Measurements from ENCODE around the gene SMAD3. TPM values are rescaled to one million over a fixed set of nuclear protein-coding genes. Genes with fewer than 3 reads are reported as not detected.

Gene SMAD3
- total and polyA plus RNA-seq, 2 of the 8 experiments (the other 6 are each of a cell fraction or from before 2014, with no cell fraction given) = 10.1 to 12.4 TPM

DNA sequence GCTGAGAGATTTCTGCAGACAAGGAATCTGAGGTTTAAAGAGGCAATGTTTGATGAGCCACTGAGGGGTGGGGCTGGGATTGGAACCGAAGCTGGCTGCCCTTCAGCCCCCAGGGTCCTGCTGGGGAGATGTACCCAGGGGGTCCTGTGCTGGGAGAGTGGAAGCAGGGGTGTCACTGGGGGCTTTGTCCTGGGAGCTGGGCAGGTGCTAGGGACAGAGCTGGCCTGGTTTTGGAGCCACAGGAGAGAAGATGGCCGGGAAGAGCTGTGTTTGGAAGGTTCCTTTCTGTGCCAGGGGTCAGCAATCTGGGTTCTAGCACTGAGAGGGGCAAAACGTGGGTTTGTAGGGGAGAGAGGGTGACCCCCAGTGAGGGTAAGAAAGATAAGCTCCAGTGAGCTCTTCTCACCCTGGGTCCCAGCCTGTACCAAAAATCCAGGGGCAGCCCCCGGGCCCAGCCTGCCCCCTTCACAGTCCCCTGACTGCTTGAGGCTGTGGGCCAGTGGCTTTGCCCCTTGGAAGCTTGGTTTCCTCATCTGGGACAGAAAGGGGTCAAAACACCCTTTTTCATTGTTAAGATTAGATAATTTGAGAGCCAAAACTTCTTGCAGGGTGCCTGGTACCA lies 69.6 kb downstream of the SMAD3 start:
- H3K9me3 ChIP-seq (ENCODE audit: insufficient read depth in 2 of 2, low read depth in 1 of 2, low read length in 1 of 2) = no peaks in the 10 kb centered on the region
- H3K23me2 ChIP-seq (ENCODE audit: low read depth, low read length) = no peaks in the 10 kb centered on the region
- H3K79me1 ChIP-seq (ENCODE audit: low read depth, low read length) = peaks cover 2% of the 10 kb centered on the region; the same call in 1 of the 2 replicates
- H4K5ac ChIP-seq (ENCODE audit: insufficient read length, low read depth, low read length) = no peak overlapping the region
- POLR2A ChIA-PET (ENCODE audit: partially characterized antibody) = interaction anchor here (0.6 to 1.3 kb wide), 3 partner anchors 11 to 61 kb away, joined by 3 to 5 read pairs (median 3); no protein-coding TSS in a partner anchor
- peak overlapping the region; percentile 72 for H4K8ac ChIP-seq (ENCODE audit: extremely low read depth, insufficient read depth, low read length)
- H2BK15ac ChIP-seq (ENCODE audit: low read length) = no peak overlapping the region
- H4K20me1 ChIP-seq (replicated peaks in 1 of 2; ENCODE audit: control insufficient read depth in 1 of 2, insufficient read depth in 2 of 2, low read length in 2 of 2) = peaks cover 0 to 2% of the 10 kb centered on the region in 2 experiments
- no peak overlapping the region for H3K23ac ChIP-seq (ENCODE audit: insufficient read length)
- H3K9ac ChIP-seq (replicated peaks in 1 of 4; ENCODE audit: extremely low read depth in 1 of 4, low read depth in 3 of 4, low read length in 3 of 4) = no peak overlapping the region; a peak in 2 of 7 replicates
- H2AFZ ChIP-seq (ENCODE audit: low read length) = no peak overlapping the region
- H3K27ac ChIP-seq (ENCODE audit: low read depth, low read length) = no peak overlapping the region
- H3K4ac ChIP-seq (replicated peaks; ENCODE audit: insufficient read length, low read depth, low read length) = no peak overlapping the region
- DNase-seq (ENCODE audit: low read depth in 1 of 2, low spot score in 2 of 2) (no peak), FAIRE-seq (no peak)
- H2BK20ac ChIP-seq (ENCODE audit: low read length) = no peak overlapping the region
- peaks cover 6 to 35% (median 18%) of the 10 kb centered on the region in 4 experiments for H3K4me1 ChIP-seq (replicated peaks in 1 of 4; ENCODE audit: control insufficient read depth in 3 of 4, insufficient read depth in 4 of 4, low read length in 3 of 4)
- H3K79me2 ChIP-seq (ENCODE audit: control insufficient read depth in 1 of 2, insufficient read depth in 2 of 2, low read length in 2 of 2) = no peaks in the 10 kb centered on the region
- no peak overlapping the region for H2BK5ac ChIP-seq (ENCODE audit: low read depth, low read length)
- CTCF ChIA-PET (ENCODE audit: partially characterized antibody) = interaction anchor here (0.6 to 1.5 kb wide), 4 partner anchors 12 to 272 kb away, joined by 3 to 4 read pairs (median 3); no protein-coding TSS in a partner anchor
- no peak overlapping the region for H4K91ac ChIP-seq (replicated peaks; ENCODE audit: insufficient read length, low read length)
- H3K27me3 ChIP-seq (replicated peaks in 1 of 4; ENCODE audit: control insufficient read depth in 3 of 4, extremely low read depth in 1 of 4, insufficient read depth in 3 of 4, low read length in 3 of 4) = no peaks in the 10 kb centered on the region
- TF ChIP-seq CTBP2 (IDR thresholded peaks at IDR 0.05; ENCODE audit: borderline replicate concordance, insufficient read depth, insufficient read length, low read length) = no peak
- no peak for TF ChIP-seq RFX5 (IDR thresholded peaks at IDR 0.05; ENCODE audit: borderline replicate concordance, low read depth, low read length)
- TF ChIP-seq KDM1A (IDR thresholded peaks at IDR 0.05; ENCODE audit: borderline replicate concordance, low read length) = no peak
- TF ChIP-seq GABPA (IDR thresholded peaks at IDR 0.05; ENCODE audit: borderline replicate concordance, insufficient read depth, low read length) = no peak
- no peak for TF ChIP-seq NRF1 (IDR thresholded peaks at IDR 0.05; ENCODE audit: low read depth, low read length)
- TF ChIP-seq RBBP5 (IDR thresholded peaks at IDR 0.05; ENCODE audit: borderline replicate concordance, low read depth, low read length) = no peak
- TF ChIP-seq POU5F1 (IDR thresholded peaks at IDR 0.05; ENCODE audit: low read depth, low read length) = no peak
- no peak for TF ChIP-seq BRCA1 (IDR thresholded peaks at IDR 0.05; ENCODE audit: low read depth, low read length)
- no peak for TF ChIP-seq JUND (IDR thresholded peaks at IDR 0.05; ENCODE audit: low read length)
- TF ChIP-seq YY1 (IDR thresholded peaks at IDR 0.05; ENCODE audit: low read depth, low read length) = no peak
- TF ChIP-seq, protein P1, sequence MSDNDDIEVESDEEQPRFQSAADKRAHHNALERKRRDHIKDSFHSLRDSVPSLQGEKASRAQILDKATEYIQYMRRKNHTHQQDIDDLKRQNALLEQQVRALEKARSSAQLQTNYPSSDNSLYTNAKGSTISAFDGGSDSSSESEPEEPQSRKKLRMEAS (IDR thresholded peaks at IDR 0.05) = no peak
- no peak overlapping the region for H3K18ac ChIP-seq (ENCODE audit: extremely low read depth, low read length)
- no peak overlapping the region for H3K4me3 ChIP-seq (ENCODE audit: extremely low read depth in 1 of 4, insufficient read depth in 2 of 4, low read depth in 3 of 4, low read length in 4 of 4)
- WGBS, 2 experiments (ENCODE audit: extremely low coverage in 1 of 2, insufficient coverage in 1 of 2, insufficient read length in 1 of 2, insufficient replicate concordance in 2 of 2, low coverage in 1 of 2, low lambda C conversion rate in 2 of 2, missing lambda C conversion rate in 1 of 2) = 71% methylated on average over 4 of the region's 4 CpGs; no CpG with 5 or more reads in 1 of the 2 experiments
- no peak overlapping the region for H3K14ac ChIP-seq (ENCODE audit: insufficient read length)
- no peak overlapping the region for H3K4me2 ChIP-seq (ENCODE audit: insufficient read depth in 1 of 2, low read depth in 2 of 2, low read length in 2 of 2)
- H2BK12ac ChIP-seq (ENCODE audit: low read depth, low read length) = no peak overlapping the region
- H3K36me3 ChIP-seq (ENCODE audit: control insufficient read depth in 2 of 4, insufficient read depth in 4 of 4, low read length in 3 of 4) = no peaks in the 10 kb centered on the region
- H2BK120ac ChIP-seq (replicated peaks; ENCODE audit: low read depth, low read length) = no peak overlapping the region
- no peak overlapping the region for H3K56ac ChIP-seq (replicated peaks; ENCODE audit: insufficient read length, low read depth, low read length)
- no peak overlapping the region for H2AK5ac ChIP-seq (ENCODE audit: low read depth, low read length)

Measured in H1 (cell line).